Stomach (tissue), 9 donors: ENCODE results near the gene PCDHB7. TPM values are rescaled to one million over a fixed set of nuclear protein-coding genes. Genes with fewer than 3 reads are reported as not detected.
"Not testable (repeated sequence)": the region's sequence is repeated elsewhere in the genome, so short reads cannot be mapped to it uniquely, and the experiment has no call there.

Source experiments
- DNase-seq, 2 donors: peaks; one replicate each; pipeline versions ENCODE4 v3.0.0 to v3.0.0-alpha.2; 2013 to 2019
- H3K27ac ChIP-seq, 5 donors: fragments of 200-600 bp in 4 of 5; sonication (generic) in 4 of 5; one replicate each; pipeline ENCODE4 v1.5.1; 2013 to 2019; ENCODE audit warnings: mild to moderate bottlenecking in 1 of 5, moderate library complexity in 1 of 5
- H3K27me3 ChIP-seq, 3 donors: fragments of 200-600 bp; sonication (generic); one replicate each; pipeline ENCODE4 v1.5.1; 2017 to 2019; ENCODE audit warnings: mixed run types in 1 of 3
- H3K36me3 ChIP-seq, 4 donors: fragments of 200-600 bp; sonication (generic); 1 replicate in 3 of 4; 2 replicates in 1 of 4; pipeline ENCODE4 v1.5.1; 2016 to 2019
- H3K4me1 ChIP-seq, 4 donors: fragments of 200-600 bp; sonication (generic); one replicate each; pipeline ENCODE4 v1.5.1; 2016 to 2019
- H3K4me3 ChIP-seq, 4 donors: fragments of 200-600 bp; sonication (generic) in 3 of 4; one replicate each; pipeline ENCODE4 v1.5.1; 2016 to 2019; ENCODE audit warnings: mild to moderate bottlenecking in 1 of 4
- H3K9me3 ChIP-seq, 4 donors: fragments of 200-600 bp; sonication (generic); one replicate each; pipeline ENCODE4 v1.5.1; 2016 to 2019
- CTCF ChIP-seq, 7 experiments: fragments of 450-650 bp in 4 of 7; fragments of 200-600 bp in 3 of 7; sonication (generic) in 3 of 7; IDR thresholded peaks; one replicate each; pipeline ENCODE4 v1.5.1; 2016 to 2019; ENCODE audit warnings: antibody characterized with exemption in 7 of 7, control low read depth in 2 of 7, mild to moderate bottlenecking in 1 of 7
- EP300 ChIP-seq: sonication (generic); formaldehyde crosslinking; IDR thresholded peaks from one replicate; pipeline ENCODE4 v1.6.1; 2017; ENCODE audit warnings: antibody characterized with exemption
- POLR2A ChIP-seq, 4 donors: fragments of 450-650 bp; IDR thresholded peaks; one replicate each; pipeline ENCODE4 v1.6.1; 2016; ENCODE audit warnings: antibody characterized with exemption in 4 of 4, control low read depth in 2 of 4, mild to moderate bottlenecking in 1 of 4, moderate library complexity in 1 of 4
- POLR2AphosphoS5 ChIP-seq, 3 donors: sonication (generic); formaldehyde crosslinking; IDR thresholded peaks; one replicate each; pipeline ENCODE4 v1.6.1; 2016; ENCODE audit warnings: antibody characterized with exemption in 3 of 3
- WGBS, 5 donors: extraction: QIAGEN DNeasy Blood & Tissue Kit in 3 of 5; methylation state at CpG; one replicate each; pipeline versions ENCODE4 v1.1.5 to v1.1.7; 2013 to 2018; 5-methylcytosine and 5-hydroxymethylcytosine counted together
- intact Hi-C: fragments of 100-400 bp; cut with DNase I; formaldehyde crosslinking; loops from one replicate; pipeline ENCODE4 v1.15.1; 2023; ENCODE audit warnings: low total_unique reads
- polyA plus RNA-seq, 3 donors: library from polyadenylated mRNA; stranded (reverse); fragments of 200-250 nt; gene quantifications; one replicate each; pipeline ENCODE4 v1.2.3, GENCODE V29; 2013
- total RNA-seq, 5 donors: library from RNA; depleted of rRNA; stranded (reverse); fragments of >200 nt; gene quantifications; one replicate each; pipeline versions ENCODE4 v1.1.0 to v1.2.3, GENCODE V29; 2014 to 2016
- donor health status: healthy with polysubstance abuse.
- donor health status: Bipolar disorder and iron deficiency.
- donor health status: healthy.

The PCDHB7 gene
- total and polyA plus RNA-seq, 8 donors, result 0.10 to 1.8 (median 0.72) TPM; not detected in 5

DNA sequence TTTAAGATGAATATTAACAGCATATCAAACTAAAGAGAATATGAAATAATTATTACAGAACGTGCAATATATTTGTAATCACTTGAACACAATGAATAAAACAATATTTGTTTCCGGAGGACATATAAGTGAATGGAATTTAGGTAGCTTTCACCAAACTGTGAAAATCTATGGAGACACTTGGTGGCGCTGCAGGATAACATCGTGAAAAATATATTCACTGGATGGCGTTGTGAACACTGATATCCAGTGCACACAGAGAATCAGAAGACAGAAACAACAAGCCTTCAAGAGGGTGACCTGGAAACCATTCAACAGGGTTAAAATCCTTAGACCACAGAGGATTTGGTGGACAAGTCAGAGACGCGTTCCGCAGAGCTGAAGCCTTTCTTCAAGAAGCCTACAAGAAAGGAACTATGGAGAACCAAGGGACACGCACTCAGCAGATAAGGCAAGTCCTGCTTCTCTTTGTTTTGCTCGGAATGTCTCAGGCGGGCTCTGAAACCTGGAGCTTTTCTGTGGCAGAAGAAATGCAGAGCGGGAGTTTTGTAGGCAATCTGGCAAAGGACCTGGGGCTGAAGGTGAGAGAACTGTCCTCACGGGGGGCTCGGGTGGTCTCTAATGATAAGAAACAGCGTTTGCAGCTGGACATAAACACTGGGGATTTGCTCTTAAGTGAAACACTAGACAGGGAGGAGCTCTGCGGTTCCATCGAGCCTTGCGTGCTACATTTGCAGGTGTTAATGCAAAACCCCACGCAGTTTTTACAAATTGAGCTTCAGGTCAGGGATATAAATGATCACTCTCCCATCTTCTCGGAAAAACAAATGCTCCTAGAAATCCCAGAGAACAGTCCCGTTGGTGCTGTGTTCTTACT is 27.2 kb downstream of the PCDHB7 start, which contains the start of gene PCDHB11:
TSS of gene PCDHB11 (plus strand) at position 269 of the 877 bp plus-strand sequence. CDS start at position 417, 148 bp downstream.
- Histone ChIP-seq H3K36me3 (peaks cover 0 to 4% (median 0%) of the 10 kb centered on the region in 4 donors), H3K9me3 (peaks cover 16 to 92% (median 79%) of the 10 kb centered on the region in 4 donors), H3K4me1 (no peaks in the 10 kb centered on the region), H3K27me3 (peaks cover 0 to 38% (median 0%) of the 10 kb centered on the region in 3 donors), H3K27ac (no peak within 1 kb of the TSS), H3K4me3 (peak within 1 kb of the TSS in 1 of 4 donors; percentile 1)
- peak in 1 of 2 donors; percentile 18 for DNase-seq
- TF ChIP-seq POLR2AphosphoS5 (IDR thresholded peaks at IDR 0.05), result no peak
- no peak for TF ChIP-seq CTCF (IDR thresholded peaks at IDR 0.05)
- no peak for TF ChIP-seq POLR2A (IDR thresholded peaks at IDR 0.05)
- no peak for TF ChIP-seq EP300
- intact Hi-C loops, result no loop called here
- 28 to 47% (median 38%) methylated on average over 21 of the region's 21 CpGs for WGBS, 5 donors

GRCh38 chr5:141201126-141201525 is 28.7 kb downstream of the PCDHB7 start:
- H3K9me3 ChIP-seq, result peaks cover 16 to 94% (median 75%) of the 10 kb centered on the region in 4 donors
- H3K4me1 ChIP-seq, H3K27ac ChIP-seq, H3K4me3 ChIP-seq, DNase-seq, intact Hi-C loops, H3K36me3 ChIP-seq: not testable (repeated sequence)
- 12 to 59% (median 27%) methylated on average over 9 to 25 of the region's 38 CpGs for WGBS, 5 donors
- H3K27me3 ChIP-seq, result peaks cover 0 to 35% (median 0%) of the 10 kb centered on the region in 3 donors

- WGBS, 5 donors, result 24 to 48% (median 35%) methylated on average over 8 to 28 of the region's 35 CpGs
- H3K27ac ChIP-seq, H3K4me3 ChIP-seq, H3K4me1 ChIP-seq, H3K36me3 ChIP-seq, intact Hi-C loops, DNase-seq: not testable (repeated sequence)
- Histone ChIP-seq H3K9me3 (peaks cover 16 to 93% (median 73%) of the 10 kb centered on the region in 4 donors), H3K27me3 (peaks cover 0 to 35% (median 0%) of the 10 kb centered on the region in 3 donors)
Measured at GRCh38 chr5:141201646-141202045, 29.2 kb downstream of the PCDHB7 start.

DNA sequence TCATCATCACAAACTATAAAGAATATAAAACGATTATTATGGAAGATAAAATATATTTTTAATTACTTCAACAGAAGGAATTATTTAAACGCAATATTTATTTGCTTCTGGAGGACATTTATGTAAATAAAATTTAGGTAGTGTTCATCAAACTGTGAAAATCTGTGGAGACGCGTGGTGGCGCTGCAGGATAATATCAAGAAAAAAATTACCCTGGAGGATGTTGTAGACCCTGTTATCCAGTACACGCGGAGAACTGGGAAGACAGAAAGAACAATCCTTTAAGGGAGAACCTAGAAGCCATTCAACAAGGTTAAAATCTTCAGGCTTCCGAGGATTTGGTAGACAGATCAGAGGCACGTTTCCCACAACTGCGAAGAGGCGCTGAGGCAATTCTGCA is 36.0 kb downstream of the PCDHB7 start, which contains the start of gene PCDHB12:
TSS of gene PCDHB12 (plus strand) at position 242 of the 400 bp plus-strand sequence. CDS start 189 bp downstream, outside the sequence.
- 18 to 34% (median 20%) methylated on average over 11 of the region's 11 CpGs for WGBS, 5 donors
- peak in 1 of 2 donors; percentile 17 for DNase-seq
- TF ChIP-seq POLR2AphosphoS5 (IDR thresholded peaks at IDR 0.05), result no peak
- no peak for TF ChIP-seq EP300
- no peak for TF ChIP-seq POLR2A (IDR thresholded peaks at IDR 0.05)
- no peak for TF ChIP-seq CTCF (IDR thresholded peaks at IDR 0.05)
- no peak within 1 kb of the TSS for H3K27ac ChIP-seq
- H3K27me3 ChIP-seq, result peaks cover 0 to 33% (median 0%) of the 10 kb centered on the region in 3 donors
- no peaks in the 10 kb centered on the region for H3K36me3 ChIP-seq
- H3K4me3 ChIP-seq, result peak within 1 kb of the TSS in 2 of 4 donors; percentile 1 to 7
- peaks cover 12 to 95% (median 60%) of the 10 kb centered on the region in 4 donors for H3K9me3 ChIP-seq
- intact Hi-C loops, result no loop called here
- no peaks in the 10 kb centered on the region for H3K4me1 ChIP-seq

GRCh38 chr5:141210281-141210680 is 37.8 kb downstream of the PCDHB7 start:
- intact Hi-C loops, H3K36me3 ChIP-seq, H3K4me1 ChIP-seq, H3K27ac ChIP-seq, DNase-seq, H3K4me3 ChIP-seq: not testable (repeated sequence)
- WGBS, 5 donors, result 33 to 68% (median 39%) methylated on average over 15 to 39 of the region's 39 CpGs
- peaks cover 0 to 41% (median 0%) of the 10 kb centered on the region in 3 donors for H3K27me3 ChIP-seq
- peaks cover 12 to 92% (median 67%) of the 10 kb centered on the region in 4 donors for H3K9me3 ChIP-seq

- WGBS, 5 donors, result 21 to 42% (median 29%) methylated on average over 2 to 21 of the region's 27 CpGs
- Histone ChIP-seq H3K9me3 (peaks cover 12 to 91% (median 68%) of the 10 kb centered on the region in 4 donors), H3K27me3 (peaks cover 0 to 43% (median 0%) of the 10 kb centered on the region in 3 donors)
- H3K36me3 ChIP-seq, intact Hi-C loops, H3K4me3 ChIP-seq, DNase-seq, H3K4me1 ChIP-seq, H3K27ac ChIP-seq: not testable (repeated sequence)
Measured at GRCh38 chr5:141210849-141211248, 38.4 kb downstream of the PCDHB7 start.
